AG09309 (cell line): ENCODE results near the gene ADAMTSL3.

Experiments used
- DNase-seq: peaks from one replicate; pipeline ENCODE4 v3.0.0-alpha.2; 2010; ENCODE audit warnings: low read depth
- H3K4me3 ChIP-seq: 2 replicates; pipeline ENCODE4 v1.5.1; 2011; ENCODE audit warnings: mild to moderate bottlenecking, low read depth, low read length, moderate library complexity; ENCODE audit not compliant: control insufficient read depth
- TF ChIP-seq, protein P1 (sequence below): IDR thresholded peaks from 2 replicates; pipeline ENCODE4 v1.5.1; 2011; ENCODE audit warnings: mild to moderate bottlenecking, low read depth, low read length, inconsistent platforms; ENCODE audit not compliant: insufficient read depth, control insufficient read depth; ENCODE audit errors: missing control alignments

Gene ADAMTSL3

DNA sequence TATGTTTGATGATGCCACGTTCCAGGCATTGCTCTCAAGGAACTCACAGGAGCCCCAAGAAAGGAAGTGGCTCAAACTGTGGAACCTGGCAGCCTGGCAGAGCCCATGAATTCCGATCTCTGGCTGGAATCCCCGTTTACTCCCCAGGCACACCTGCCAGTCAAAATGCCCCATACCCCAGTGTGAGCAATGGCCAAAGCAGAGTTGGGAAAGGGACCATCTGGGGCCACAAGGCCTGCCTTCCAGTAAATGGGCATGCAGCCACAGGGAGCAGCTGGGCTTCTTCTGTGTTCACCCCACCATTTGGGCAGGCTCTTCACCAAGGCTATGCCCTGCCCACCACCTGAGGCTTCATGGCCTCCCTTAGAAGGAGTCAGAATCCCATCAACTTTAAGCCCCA lies 324.7 kb downstream of the ADAMTSL3 start:
- DNase-seq: no peak
- TF ChIP-seq, protein P1, sequence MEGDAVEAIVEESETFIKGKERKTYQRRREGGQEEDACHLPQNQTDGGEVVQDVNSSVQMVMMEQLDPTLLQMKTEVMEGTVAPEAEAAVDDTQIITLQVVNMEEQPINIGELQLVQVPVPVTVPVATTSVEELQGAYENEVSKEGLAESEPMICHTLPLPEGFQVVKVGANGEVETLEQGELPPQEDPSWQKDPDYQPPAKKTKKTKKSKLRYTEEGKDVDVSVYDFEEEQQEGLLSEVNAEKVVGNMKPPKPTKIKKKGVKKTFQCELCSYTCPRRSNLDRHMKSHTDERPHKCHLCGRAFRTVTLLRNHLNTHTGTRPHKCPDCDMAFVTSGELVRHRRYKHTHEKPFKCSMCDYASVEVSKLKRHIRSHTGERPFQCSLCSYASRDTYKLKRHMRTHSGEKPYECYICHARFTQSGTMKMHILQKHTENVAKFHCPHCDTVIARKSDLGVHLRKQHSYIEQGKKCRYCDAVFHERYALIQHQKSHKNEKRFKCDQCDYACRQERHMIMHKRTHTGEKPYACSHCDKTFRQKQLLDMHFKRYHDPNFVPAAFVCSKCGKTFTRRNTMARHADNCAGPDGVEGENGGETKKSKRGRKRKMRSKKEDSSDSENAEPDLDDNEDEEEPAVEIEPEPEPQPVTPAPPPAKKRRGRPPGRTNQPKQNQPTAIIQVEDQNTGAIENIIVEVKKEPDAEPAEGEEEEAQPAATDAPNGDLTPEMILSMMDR: no peak

GRCh38 chr15:83980637-83981036 lies 326.7 kb downstream of the ADAMTSL3 start:
- H3K4me3 ChIP-seq: no peak overlapping the region
- TF ChIP-seq, protein P1: no peak
- DNase-seq: no peak

More for the DNA sequence above, 324.7 kb downstream of the ADAMTSL3 start:
- no peak overlapping the region for H3K4me3 ChIP-seq

DNA sequence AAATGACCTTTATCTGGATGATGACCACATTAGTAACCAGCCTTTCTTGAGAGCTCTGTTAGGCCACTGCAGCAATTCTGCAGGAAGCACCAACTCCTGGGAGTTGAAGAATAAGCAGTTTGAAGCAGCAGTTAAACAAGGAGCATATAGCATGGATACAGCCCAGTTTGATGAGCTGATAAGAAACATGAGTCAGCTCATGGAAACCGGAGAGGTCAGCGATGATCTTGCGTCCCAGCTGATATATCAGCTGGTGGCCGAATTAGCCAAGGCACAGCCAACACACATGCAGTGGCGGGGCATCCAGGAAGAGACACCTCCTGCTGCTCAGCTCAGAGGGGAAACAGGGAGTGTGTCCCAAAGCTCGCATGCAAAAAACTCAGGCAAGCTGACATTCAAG lies 328.8 kb downstream of the ADAMTSL3 start:
- no peak for DNase-seq
- H3K4me3 ChIP-seq: no peak overlapping the region
- TF ChIP-seq, protein P1: no peak

GRCh38 chr15:83983634-83984458 lies 329.9 kb downstream of the ADAMTSL3 start:
- TF ChIP-seq, protein P1: no peak
- no peak for DNase-seq
- no peak overlapping the region for H3K4me3 ChIP-seq

DNA sequence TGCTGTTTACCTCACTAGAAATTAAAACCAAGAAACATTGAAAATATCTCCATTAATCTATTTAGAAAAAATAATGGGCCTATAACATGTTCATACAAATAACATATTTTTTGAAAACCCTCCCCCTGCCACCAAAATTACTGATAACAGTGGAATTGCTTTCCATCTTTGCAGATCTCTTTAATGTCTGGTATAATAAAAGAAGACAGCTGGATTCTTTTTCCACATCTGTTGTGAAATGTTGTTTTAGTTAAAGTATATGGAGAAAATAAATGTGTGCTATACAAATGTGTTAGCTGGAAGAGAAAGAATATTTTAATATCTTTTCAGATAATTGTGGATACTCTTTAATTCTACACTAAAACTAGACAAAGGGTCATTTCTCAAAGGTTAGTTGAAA lies 330.7 kb downstream of the ADAMTSL3 start:
- no peak for DNase-seq
- TF ChIP-seq, protein P1: no peak
- no peak overlapping the region for H3K4me3 ChIP-seq

- TF ChIP-seq, protein P1: no peak
- DNase-seq: no peak
- no peak overlapping the region for H3K4me3 ChIP-seq
These were observed 337.2 kb downstream of the ADAMTSL3 start for GRCh38 chr15:83991163-83991562.
